CD4-positive, CD25-positive, alpha-beta regulatory T cell (primary cell): Measurements from ENCODE around the gene ZNF664. TPM values are rescaled to one million over a fixed set of nuclear protein-coding genes. Genes with fewer than 3 reads are reported as not detected.

Experiments used
- ATAC-seq, 2 donors: fragments of 150-1000 bp; cut with Tn5 transposase; one replicate each; pipeline ENCODE4 v1.10.0; 2021; ENCODE audit warnings: low read depth in 2 of 2, moderate number of reproducible peaks in 2 of 2, moderate library complexity in 1 of 2
- DNase-seq, 3 donors: peaks; one replicate each; pipeline versions ENCODE4 v3.0.0 to v3.0.0-alpha.2; 2012 to 2022; ENCODE audit warnings: mixed read lengths in 1 of 3
- H3K27ac ChIP-seq: one replicate; pipeline ENCODE4 v1.7.0; 2013; ENCODE audit warnings: mild to moderate bottlenecking, low read length; ENCODE audit not compliant: insufficient read depth, poor library complexity, severe bottlenecking
- H3K27me3 ChIP-seq: one replicate; pipeline ENCODE4 v1.7.0; 2013; ENCODE audit warnings: low read length; ENCODE audit not compliant: control insufficient read depth, insufficient read depth
- H3K36me3 ChIP-seq: one replicate; pipeline ENCODE4 v1.7.0; 2013; ENCODE audit warnings: mild to moderate bottlenecking, low read length, moderate library complexity; ENCODE audit not compliant: control insufficient read depth, insufficient read depth
- H3K4me1 ChIP-seq: 2 replicates; pipeline ENCODE4 v1.7.0; 2013; ENCODE audit warnings: mild to moderate bottlenecking, low read length; ENCODE audit not compliant: insufficient read depth, control insufficient read depth, poor library complexity, severe bottlenecking
- H3K4me3 ChIP-seq: one replicate; pipeline ENCODE4 v1.7.0; 2013; ENCODE audit warnings: low read depth, mild to moderate bottlenecking, low read length, moderate library complexity
- H3K9me3 ChIP-seq, 2 experiments: 1 replicate in 1 of 2; 2 replicates in 1 of 2; pipeline ENCODE4 v1.7.0; 2013; ENCODE audit warnings: low read length in 2 of 2, mild to moderate bottlenecking in 1 of 2, moderate library complexity in 1 of 2; ENCODE audit not compliant: control insufficient read depth in 2 of 2
- H3K27ac Mint-ChIP-seq, 3 donors: one replicate each; pipeline ENCODE4 v1.8.0; 2020 to 2022; ENCODE audit warnings: mild to moderate bottlenecking in 3 of 3, mixed read lengths in 3 of 3, moderate library complexity in 2 of 3
- H3K27me3 Mint-ChIP-seq: one replicate; pipeline ENCODE4 v1.8.0; 2022; ENCODE audit warnings: mild to moderate bottlenecking, mixed read lengths
- H3K36me3 Mint-ChIP-seq: one replicate; pipeline ENCODE4 v1.8.0; 2020; ENCODE audit warnings: mixed read lengths
- H3K4me1 Mint-ChIP-seq, 4 donors: one replicate each; pipeline ENCODE4 v1.8.0; 2020 to 2022; ENCODE audit warnings: mixed read lengths in 4 of 4, mild to moderate bottlenecking in 1 of 4
- H3K4me3 Mint-ChIP-seq, 4 donors: one replicate each; pipeline ENCODE4 v1.8.0; 2020 to 2022; ENCODE audit warnings: mild to moderate bottlenecking in 4 of 4, mixed read lengths in 4 of 4, moderate library complexity in 3 of 4
- H3K9me3 Mint-ChIP-seq, 7 donors: one replicate each; pipeline ENCODE4 v1.8.0; 2020 to 2022; ENCODE audit warnings: mixed read lengths in 7 of 7, mild to moderate bottlenecking in 3 of 7, moderate library complexity in 2 of 7
- polyA plus RNA-seq, 4 donors: library from polyadenylated mRNA; unstranded; fragments of 300-500 nt; fragmentation: Illumina TruSeq; gene quantifications; one replicate each; pipeline ENCODE4 v1.2.3, GENCODE V29; 2021
- total RNA-seq: library from RNA; stranded (reverse); gene quantifications from one replicate; pipeline ENCODE4 v1.2.3, GENCODE V29; 2022

The ZNF664 gene
- total and polyA plus RNA-seq, 5 donors from 2014 or later = 6.9 to 24.5 (median 10.0) TPM

DNA sequence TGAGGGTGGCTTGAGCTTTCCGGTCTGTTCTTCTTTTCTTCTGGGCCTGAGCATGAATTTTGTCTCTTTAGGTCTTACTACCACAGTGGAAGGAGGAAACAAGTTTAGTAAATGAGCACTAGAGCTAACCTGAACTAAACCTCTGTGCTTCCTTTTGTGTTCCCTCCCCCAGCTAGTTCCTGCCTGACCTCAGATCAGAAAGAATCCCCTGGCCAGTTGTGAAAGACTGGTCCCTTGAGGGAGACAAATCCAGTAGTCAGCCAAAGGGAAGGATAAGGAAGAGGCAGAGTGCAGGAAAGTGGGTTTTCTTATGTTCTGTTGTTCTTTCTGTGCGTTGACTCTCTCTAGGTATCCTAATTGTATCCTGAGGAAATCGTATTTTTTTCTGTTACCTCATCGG is 17.5 kb downstream of the ZNF664 start:
- peaks cover 47% of the 10 kb centered on the region for H3K36me3 Mint-ChIP-seq
- H3K4me1 ChIP-seq = no peaks in the 10 kb centered on the region
- peaks cover 4 to 42% (median 32%) of the 10 kb centered on the region in 4 donors for H3K4me1 Mint-ChIP-seq
- no peaks in the 10 kb centered on the region for H3K27me3 Mint-ChIP-seq
- no peaks in the 10 kb centered on the region for H3K27me3 ChIP-seq
- H3K9me3 ChIP-seq = no peaks in the 10 kb centered on the region
- H3K27ac Mint-ChIP-seq = peak overlapping the region in 2 of 3 donors; percentile 6 to 27
- H3K4me3 Mint-ChIP-seq = no peak overlapping the region
- peaks cover 32% of the 10 kb centered on the region for H3K36me3 ChIP-seq
- ATAC-seq (no peak), DNase-seq (no peak)
- H3K9me3 Mint-ChIP-seq = no peaks in the 10 kb centered on the region
- H3K4me3 ChIP-seq = no peak overlapping the region
- no peak overlapping the region for H3K27ac ChIP-seq

- Histone ChIP-seq H3K4me1 (no peaks in the 10 kb centered on the region), H3K4me3 (no peak overlapping the region), H3K27ac (no peak overlapping the region), H3K36me3 (peaks cover 36% of the 10 kb centered on the region), H3K9me3 (no peaks in the 10 kb centered on the region), H3K27me3 (no peaks in the 10 kb centered on the region)
- ATAC-seq = no peak
- H3K9me3 Mint-ChIP-seq = no peaks in the 10 kb centered on the region
- peaks cover 4 to 45% (median 38%) of the 10 kb centered on the region in 4 donors for H3K4me1 Mint-ChIP-seq
- H3K27ac Mint-ChIP-seq = no peak overlapping the region
- peaks cover 52% of the 10 kb centered on the region for H3K36me3 Mint-ChIP-seq
- no peaks in the 10 kb centered on the region for H3K27me3 Mint-ChIP-seq
- no peak for DNase-seq
- H3K4me3 Mint-ChIP-seq = peak overlapping the region in 1 of 4 donors; percentile 64
Observed at GRCh38 chr12:123991372-123991951, 18.4 kb downstream of the ZNF664 start.

DNA sequence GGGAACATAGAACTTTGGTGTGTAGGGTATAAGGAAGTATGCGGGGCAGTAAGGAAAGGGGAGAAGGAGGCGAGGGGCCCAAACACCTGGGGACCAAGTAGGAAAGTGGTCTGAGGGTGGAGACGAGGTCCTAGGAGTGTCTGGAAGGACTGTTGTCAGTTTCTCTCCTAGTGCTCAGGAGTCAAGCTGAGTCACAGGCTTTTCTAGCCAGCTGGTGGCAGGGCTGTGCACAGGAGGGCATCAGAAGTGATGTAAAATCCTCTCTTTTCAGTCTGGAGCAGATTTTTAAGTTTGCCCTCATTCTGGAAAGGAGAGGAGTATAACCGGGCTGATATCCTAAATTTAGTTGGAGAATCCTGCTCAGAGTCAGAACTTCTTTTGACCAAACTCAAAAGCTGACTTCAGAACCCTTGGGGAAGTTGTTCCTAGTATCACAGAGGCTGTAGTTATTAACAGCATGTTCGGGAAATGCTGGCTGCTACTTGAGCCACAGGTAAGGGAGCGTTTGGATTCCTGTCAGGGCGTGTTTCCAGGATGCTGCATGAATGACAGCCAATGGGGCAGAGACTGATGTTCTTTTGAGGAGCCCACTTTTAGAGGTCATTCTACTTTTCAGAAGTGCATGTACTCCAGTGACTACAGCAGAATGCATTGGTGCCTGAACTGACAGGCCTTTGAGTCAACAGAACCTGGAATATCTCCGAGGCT is 19.3 kb downstream of the ZNF664 start:
- Histone ChIP-seq H3K27me3 (no peaks in the 10 kb centered on the region), H3K9me3 (no peaks in the 10 kb centered on the region), H3K27ac (no peak overlapping the region), H3K36me3 (peaks cover 36% of the 10 kb centered on the region), H3K4me3 (no peak overlapping the region), H3K4me1 (no peaks in the 10 kb centered on the region)
- DNase-seq (no peak), ATAC-seq (no peak)
- H3K4me1 Mint-ChIP-seq = peaks cover 4 to 43% (median 39%) of the 10 kb centered on the region in 4 donors
- H3K9me3 Mint-ChIP-seq = no peaks in the 10 kb centered on the region
- no peak overlapping the region for H3K27ac Mint-ChIP-seq
- H3K27me3 Mint-ChIP-seq = no peaks in the 10 kb centered on the region
- peaks cover 52% of the 10 kb centered on the region for H3K36me3 Mint-ChIP-seq
- H3K4me3 Mint-ChIP-seq = no peak overlapping the region

GRCh38 chr12:123995023-123995748 is 22.2 kb downstream of the ZNF664 start:
- H3K9me3 ChIP-seq = no peaks in the 10 kb centered on the region
- peaks cover 44% of the 10 kb centered on the region for H3K36me3 Mint-ChIP-seq
- DNase-seq (peak in 1 of 3 donors; percentile 26), ATAC-seq (peak in 1 of 2 donors; percentile 42)
- H3K9me3 Mint-ChIP-seq = no peaks in the 10 kb centered on the region
- peak overlapping the region in 2 of 3 donors; percentile 58 to 76 for H3K27ac Mint-ChIP-seq
- H3K27me3 Mint-ChIP-seq = no peaks in the 10 kb centered on the region
- H3K4me1 ChIP-seq = no peaks in the 10 kb centered on the region
- no peak overlapping the region for H3K27ac ChIP-seq
- H3K4me3 Mint-ChIP-seq = no peak overlapping the region
- peaks cover 45% of the 10 kb centered on the region for H3K36me3 ChIP-seq
- peaks cover 6 to 48% (median 38%) of the 10 kb centered on the region in 4 donors for H3K4me1 Mint-ChIP-seq
- no peaks in the 10 kb centered on the region for H3K27me3 ChIP-seq
- no peak overlapping the region for H3K4me3 ChIP-seq

DNA sequence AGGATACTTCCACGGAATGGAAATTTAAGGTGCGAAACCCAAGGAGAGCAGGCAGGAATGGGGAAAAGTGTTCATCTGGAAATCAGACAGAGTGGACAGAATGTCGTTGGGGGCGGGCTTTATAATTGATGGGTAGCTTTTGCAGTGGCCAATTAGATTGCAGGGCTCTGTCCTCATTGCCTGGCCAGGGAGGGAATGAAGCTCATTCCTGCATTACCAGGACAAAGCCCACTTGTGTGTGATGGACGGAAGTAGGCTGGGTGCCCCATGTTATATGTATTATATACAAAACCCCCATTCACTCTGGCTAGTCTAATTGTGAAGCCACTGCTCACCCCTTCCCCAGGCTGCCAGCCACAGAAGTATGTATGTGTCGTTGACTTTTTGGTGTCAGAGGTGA is 23.6 kb downstream of the ZNF664 start:
- H3K36me3 Mint-ChIP-seq = peaks cover 33% of the 10 kb centered on the region
- peaks cover 37% of the 10 kb centered on the region for H3K36me3 ChIP-seq
- peaks cover 6 to 41% (median 34%) of the 10 kb centered on the region in 4 donors for H3K4me1 Mint-ChIP-seq

GRCh38 chr12:123997033-123997822 is 24.2 kb downstream of the ZNF664 start:
- Mint-ChIP-seq H3K36me3 (peaks cover 29% of the 10 kb centered on the region), H3K4me1 (peaks cover 6 to 37% (median 32%) of the 10 kb centered on the region in 4 donors), H3K27me3 (no peaks in the 10 kb centered on the region), H3K9me3 (no peaks in the 10 kb centered on the region), H3K27ac (peak overlapping the region in 1 of 3 donors; percentile 11), H3K4me3 (no peak overlapping the region)
- no peak for DNase-seq
- no peaks in the 10 kb centered on the region for H3K4me1 ChIP-seq
- no peak overlapping the region for H3K27ac ChIP-seq
- peaks cover 36% of the 10 kb centered on the region for H3K36me3 ChIP-seq
- no peak overlapping the region for H3K4me3 ChIP-seq
- no peaks in the 10 kb centered on the region for H3K9me3 ChIP-seq
- ATAC-seq = no peak
- H3K27me3 ChIP-seq = no peaks in the 10 kb centered on the region

More for the DNA sequence above, 23.6 kb downstream of the ZNF664 start:
- ATAC-seq (no peak), DNase-seq (no peak)
- Mint-ChIP-seq H3K9me3 (no peaks in the 10 kb centered on the region), H3K27ac (peak overlapping the region in 2 of 3 donors; percentile 31 to 55), H3K4me3 (no peak overlapping the region), H3K27me3 (no peaks in the 10 kb centered on the region)
- Histone ChIP-seq H3K4me3 (no peak overlapping the region), H3K27ac (no peak overlapping the region), H3K9me3 (no peaks in the 10 kb centered on the region), H3K4me1 (no peaks in the 10 kb centered on the region), H3K27me3 (no peaks in the 10 kb centered on the region)

GRCh38 chr12:123997908-123998307 is 24.9 kb downstream of the ZNF664 start:
- Histone ChIP-seq H3K27ac (no peak overlapping the region), H3K4me3 (no peak overlapping the region), H3K4me1 (no peaks in the 10 kb centered on the region), H3K36me3 (peaks cover 32% of the 10 kb centered on the region), H3K9me3 (no peaks in the 10 kb centered on the region), H3K27me3 (no peaks in the 10 kb centered on the region)
- Mint-ChIP-seq H3K9me3 (no peaks in the 10 kb centered on the region), H3K36me3 (peaks cover 26% of the 10 kb centered on the region), H3K27me3 (no peaks in the 10 kb centered on the region), H3K4me1 (peaks cover 6 to 35% (median 31%) of the 10 kb centered on the region in 4 donors), H3K4me3 (no peak overlapping the region), H3K27ac (peak overlapping the region in 1 of 3 donors; percentile 11)
- ATAC-seq = no peak
- no peak for DNase-seq
